Activated CD4-positive, alpha-beta T cell treated with anti-CD3 and anti-CD28 coated beads, Interleukin-2, amount 50 U/mL, for 16 hours (primary cell): ENCODE measurements around the gene NUMB.

Experiments used
- DNase-seq: peaks from one replicate; pipeline ENCODE4 v3.0.0-alpha.2; 2020

NUMB gene

DNA sequence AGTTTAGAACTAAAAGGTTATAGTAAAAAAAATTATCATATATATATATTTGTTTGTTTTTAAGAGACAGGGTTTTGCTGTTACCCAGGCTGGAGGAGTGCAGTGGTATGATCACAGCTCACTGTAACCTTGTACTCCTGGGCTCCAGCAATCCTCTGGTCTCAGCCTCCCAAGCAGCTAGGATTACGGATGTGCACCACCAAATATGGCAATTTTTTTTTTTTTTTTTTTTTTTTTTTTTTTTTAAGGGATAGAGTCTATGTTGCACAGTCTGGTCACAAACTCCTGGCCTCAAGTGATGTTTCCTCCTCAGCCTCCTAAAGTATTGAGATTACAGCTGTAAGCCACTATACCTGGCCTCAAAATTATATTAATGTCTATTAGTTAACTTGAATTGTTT, 172.4 kb downstream of the NUMB start:
- DNase-seq = no peak

GRCh38 chr14:73283608-73284379, 174.6 kb downstream of the NUMB start:
- no peak for DNase-seq

- DNase-seq = no peak
Measured at GRCh38 chr14:73280903-73281302, 177.4 kb downstream of the NUMB start.

GRCh38 chr14:73277376-73277775, 181.0 kb downstream of the NUMB start:
- no peak for DNase-seq

DNA sequence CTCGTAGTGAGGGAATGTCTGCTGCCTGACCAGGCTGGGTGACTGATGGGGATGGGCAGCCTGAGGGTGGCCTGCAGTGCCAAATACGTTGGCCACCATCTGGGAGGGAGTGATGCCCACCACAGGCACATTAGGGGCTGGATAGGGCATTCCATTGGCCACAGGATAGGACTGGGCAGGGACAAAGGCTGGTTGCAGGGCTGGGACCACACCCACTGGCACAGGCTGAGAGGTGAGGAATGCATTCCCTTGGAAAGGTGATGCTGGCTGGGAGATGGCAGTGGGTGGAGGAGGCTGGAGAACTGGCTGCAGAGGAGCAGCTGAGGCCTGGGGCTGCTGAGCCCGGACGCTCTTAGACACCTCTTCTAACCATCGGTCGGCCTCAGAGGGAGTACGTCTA, 181.5 kb downstream of the NUMB start:
- no peak for DNase-seq

GRCh38 chr14:73273799-73274198, 184.5 kb downstream of the NUMB start:
- DNase-seq = no peak

DNA sequence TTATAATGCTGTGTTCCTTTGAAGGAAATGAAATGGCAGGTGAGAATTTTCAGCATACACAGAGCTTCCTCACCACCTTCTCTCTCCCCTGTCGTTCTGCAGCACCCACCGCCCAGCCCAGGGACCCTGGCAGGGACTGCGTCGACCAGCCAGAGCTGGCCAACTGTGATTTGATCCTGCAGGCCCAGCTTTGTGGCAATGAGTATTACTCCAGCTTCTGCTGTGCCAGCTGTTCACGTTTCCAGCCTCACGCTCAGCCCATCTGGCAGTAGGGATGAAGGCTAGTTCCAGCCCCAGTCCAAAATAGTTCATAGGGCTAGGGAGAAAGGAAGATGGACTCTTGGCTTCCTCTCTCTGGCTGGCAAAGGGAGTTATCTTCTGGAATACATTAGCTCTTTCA, 186.0 kb downstream of the NUMB start:
- DNase-seq = no peak

DNA sequence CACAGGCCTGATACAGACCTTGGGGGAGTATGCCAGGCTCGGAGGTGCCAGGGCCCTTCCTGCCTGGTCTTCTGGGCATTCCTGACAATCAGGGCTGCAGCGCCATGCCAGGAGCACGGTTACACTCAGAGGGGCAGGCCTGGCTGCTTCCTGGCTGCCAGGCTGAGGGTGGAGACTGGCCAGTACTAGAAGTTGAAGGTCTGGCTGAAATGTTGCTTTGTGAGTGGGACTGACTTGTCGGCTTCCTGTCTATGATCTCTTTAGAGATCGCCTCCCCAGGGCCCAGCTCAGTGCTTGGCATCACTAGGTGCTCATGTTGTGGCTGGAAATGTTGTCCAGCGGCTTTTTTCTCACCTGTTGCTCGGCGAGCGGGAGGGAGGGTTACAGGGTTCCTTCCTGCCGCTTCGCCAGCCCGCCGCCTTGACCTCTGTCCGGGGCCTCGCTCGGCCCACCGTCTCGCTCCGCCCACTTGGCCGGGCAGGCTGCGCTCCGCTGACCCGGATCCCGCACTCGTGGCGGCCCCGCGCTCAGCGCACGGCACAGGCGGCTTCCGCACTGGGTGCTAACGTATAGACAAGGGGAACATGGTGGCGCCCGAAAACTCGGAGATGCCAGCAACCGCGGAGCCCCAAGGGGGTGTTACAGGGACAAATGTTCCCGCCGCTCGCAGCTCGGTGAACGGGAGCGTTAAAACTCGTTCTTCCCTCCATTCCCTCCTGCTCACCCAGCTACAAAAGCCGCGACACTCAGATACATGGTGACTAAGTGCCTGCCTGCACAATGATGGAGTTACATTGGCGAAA, 188.4 kb downstream of the NUMB start:
- no peak for DNase-seq

DNA sequence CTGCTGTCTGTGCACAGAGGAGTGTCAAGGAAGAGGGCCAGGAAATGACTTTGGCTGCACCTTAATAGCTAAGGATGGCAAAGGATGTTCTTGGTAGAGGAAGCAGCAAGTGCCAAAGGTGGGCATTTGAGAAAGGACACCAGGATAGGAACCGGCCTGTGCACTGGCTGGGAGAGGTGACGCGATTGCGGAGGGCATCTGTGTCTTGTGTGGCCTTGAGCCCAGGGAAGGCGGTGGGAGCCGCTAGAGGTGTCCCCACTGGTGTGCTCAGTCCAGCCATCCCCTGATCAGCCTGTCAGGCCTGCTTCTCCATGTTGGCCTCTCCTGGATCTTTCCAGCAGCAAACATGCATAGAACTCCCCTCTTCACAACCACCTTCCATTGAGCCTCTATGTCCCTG, 190.9 kb downstream of the NUMB start:
- DNase-seq = no peak

DNA sequence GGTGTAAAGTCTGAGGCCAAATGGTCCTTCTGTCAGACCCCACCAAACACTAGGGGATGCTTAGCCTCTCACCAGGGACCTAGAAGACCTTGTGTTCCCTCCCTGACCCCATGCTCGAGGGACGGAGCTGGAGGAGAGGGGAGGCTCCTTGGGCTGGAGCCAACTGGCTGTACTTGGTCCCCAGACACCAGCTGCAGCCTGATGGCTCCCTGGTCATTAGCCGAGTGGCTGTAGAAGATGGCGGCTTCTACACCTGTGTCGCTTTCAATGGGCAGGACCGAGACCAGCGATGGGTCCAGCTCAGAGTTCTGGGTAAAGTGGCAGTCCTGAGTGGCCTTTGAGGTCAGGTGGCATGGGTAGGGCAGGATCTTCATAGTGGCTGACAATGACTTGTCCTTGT, 192.0 kb downstream of the NUMB start:
- no peak for DNase-seq

GRCh38 chr14:73265721-73266046, 192.7 kb downstream of the NUMB start:
- DNase-seq = no peak

- DNase-seq = no peak
Measured at GRCh38 chr14:73264885-73265720, 193.2 kb downstream of the NUMB start.

DNA sequence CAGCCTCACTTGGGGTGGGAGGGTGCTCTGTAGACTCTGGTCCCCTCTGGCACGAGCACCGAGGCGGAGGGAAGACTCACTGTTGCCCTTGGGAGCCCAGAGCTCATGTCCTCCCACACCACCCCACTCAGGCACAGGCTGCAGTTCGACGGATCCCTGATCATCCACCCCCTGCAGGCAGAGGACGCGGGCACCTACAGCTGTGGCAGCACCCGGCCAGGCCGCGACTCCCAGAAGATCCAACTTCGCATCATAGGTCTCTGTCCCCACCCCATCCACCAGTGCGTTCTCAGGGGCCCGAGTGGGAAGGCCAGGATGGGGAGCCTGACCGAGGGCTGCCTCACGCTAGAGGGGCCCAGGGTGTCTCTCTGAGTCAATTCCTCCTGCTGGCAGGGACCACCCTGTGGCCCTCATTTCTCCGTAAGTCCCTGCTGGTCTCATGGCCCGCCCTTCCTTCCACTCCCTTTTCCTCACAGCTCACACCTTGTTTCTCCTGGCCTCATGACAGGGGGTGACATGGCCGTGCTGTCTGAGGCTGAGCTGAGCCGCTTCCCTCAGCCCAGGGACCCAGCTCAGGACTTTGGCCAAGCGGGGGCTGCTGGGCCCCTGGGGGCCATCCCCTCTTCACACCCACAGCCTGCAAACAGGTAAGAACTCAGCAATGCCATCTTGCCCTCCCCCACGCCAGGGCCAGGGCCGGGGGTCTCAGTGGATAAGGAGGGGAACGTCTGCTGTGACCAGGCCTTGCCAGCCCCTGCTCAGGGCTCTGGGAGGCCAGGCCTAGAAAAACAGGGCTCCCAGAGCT, 194.1 kb downstream of the NUMB start:
- DNase-seq = no peak

DNA sequence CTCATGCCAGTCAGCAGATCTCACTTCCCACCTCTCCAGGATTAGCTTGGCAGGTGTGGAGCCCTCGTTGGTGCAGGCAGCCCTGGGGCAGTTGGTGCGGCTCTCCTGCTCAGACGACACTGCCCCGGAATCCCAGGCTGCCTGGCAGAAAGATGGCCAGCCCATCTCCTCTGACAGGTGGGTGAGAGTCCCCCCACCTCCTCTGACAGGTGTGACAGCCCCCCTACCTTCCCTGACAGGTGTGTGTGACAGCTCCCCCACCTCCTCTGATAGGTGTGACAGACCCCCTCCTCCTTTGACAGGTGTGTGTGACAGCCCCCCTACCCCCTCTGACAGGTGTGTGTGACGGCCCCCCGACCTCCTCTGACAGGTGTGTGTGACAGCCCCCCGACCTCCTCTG, 194.7 kb downstream of the NUMB start:
- no peak for DNase-seq

DNA sequence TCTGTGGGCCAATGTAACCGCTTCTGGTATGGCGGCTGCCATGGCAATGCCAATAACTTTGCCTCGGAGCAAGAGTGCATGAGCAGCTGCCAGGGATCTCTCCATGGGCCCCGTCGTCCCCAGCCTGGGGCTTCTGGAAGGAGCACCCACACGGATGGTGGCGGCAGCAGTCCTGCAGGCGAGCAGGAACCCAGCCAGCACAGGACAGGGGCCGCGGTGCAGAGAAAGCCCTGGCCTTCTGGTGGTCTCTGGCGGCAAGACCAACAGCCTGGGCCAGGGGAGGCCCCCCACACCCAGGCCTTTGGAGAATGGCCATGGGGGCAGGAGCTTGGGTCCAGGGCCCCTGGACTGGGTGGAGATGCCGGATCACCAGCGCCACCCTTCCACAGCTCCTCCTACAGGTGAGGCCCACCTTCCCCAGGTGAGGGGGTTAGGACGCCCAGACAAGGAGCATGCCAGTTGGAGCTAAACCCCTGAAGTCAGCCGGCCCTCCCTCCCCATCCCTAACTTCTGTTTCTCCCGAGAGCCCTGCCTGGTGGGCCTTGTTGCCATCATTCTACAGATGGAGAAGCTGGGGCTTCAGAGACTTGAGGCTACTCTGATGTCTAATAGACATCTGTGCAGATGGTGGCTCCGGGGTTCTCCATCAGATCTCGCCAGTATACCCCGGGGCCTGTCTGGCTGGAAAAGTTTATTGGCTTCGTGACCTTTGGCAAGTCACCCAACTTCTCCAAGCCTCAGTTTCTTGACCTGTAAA, 195.7 kb downstream of the NUMB start:
- DNase-seq = no peak

- no peak for DNase-seq
Measured at GRCh38 chr14:73261520-73262426, 196.6 kb downstream of the NUMB start.

- no peak for DNase-seq
Measured at GRCh38 chr14:73261075-73261474, 197.3 kb downstream of the NUMB start.

- DNase-seq = no peak
Measured at GRCh38 chr14:73260574-73260973, 197.8 kb downstream of the NUMB start.

- DNase-seq = no peak
Measured at GRCh38 chr14:73259837-73260236, 198.5 kb downstream of the NUMB start.

DNA sequence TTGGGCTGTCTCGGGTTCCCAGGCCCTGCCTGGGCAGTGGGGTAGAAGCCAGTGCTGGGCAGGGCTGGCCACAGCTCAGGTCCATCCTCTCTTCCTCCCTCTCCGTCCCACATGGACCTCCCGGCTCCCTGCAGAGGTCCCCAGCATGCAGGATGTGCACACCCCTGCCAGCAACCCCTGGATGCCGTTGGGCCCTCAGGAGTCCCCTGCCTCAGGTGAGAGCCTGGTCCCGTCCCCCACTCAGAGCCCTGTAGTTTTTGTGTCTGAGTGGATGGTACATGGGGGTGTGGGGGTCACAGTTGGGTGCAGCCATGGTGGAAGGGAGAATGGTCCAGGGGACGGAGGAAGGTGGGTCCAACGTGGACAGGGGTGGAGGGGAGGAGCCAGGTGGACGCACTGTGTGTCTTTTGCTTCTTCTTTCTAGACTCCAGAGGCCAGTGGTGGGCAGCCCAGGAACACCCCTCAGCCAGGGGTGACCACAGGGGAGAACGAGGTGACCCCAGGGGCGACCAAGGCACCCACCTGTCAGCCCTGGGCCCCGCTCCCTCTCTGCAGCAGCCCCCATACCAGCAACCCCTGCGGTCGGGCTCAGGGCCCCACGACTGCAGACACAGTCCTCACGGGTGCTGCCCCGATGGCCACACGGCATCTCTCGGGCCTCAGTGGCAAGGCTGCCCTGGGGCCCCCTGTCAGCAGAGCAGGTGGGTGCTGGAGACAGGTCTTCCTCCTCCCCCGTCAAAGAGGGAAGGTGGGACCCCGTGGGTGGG, 199.3 kb downstream of the NUMB start:
- no peak for DNase-seq
